Stimulated activated naive CD8-positive, alpha-beta T cell treated with anti-CD3 and anti-CD28 coated beads, Interleukin-15, amount 100 ng/mL, for 72 hours (primary cell): ENCODE data around the gene DOCK8.
A peak's percentile ranks its signal among the peaks of the same experiment; 100 is the strongest.
"Not testable (repeated sequence)": the region's sequence is repeated elsewhere in the genome, so short reads cannot be mapped to it uniquely, and the experiment has no call there.

Experiments
- ATAC-seq: fragments of 150-1000 bp; cut with Tn5 transposase; 2 replicates; pipeline ENCODE4 v1.10.0; 2021; ENCODE audit warnings: mild to moderate bottlenecking, moderate library complexity
- DNase-seq, 2 donors: peaks; one replicate each; pipeline ENCODE4 v3.0.0; 2021 to 2022
- H3K27ac Mint-ChIP-seq, 2 donors: one replicate each; pipeline ENCODE4 v1.8.0; 2022; ENCODE audit warnings: mild to moderate bottlenecking in 2 of 2, mixed read lengths in 2 of 2, moderate library complexity in 2 of 2
- H3K27me3 Mint-ChIP-seq: one replicate; pipeline ENCODE4 v1.8.0; 2022; ENCODE audit warnings: mixed read lengths
- H3K4me1 Mint-ChIP-seq: one replicate; pipeline ENCODE4 v1.8.0; 2022; ENCODE audit warnings: mild to moderate bottlenecking, mixed read lengths
- H3K4me3 Mint-ChIP-seq, 2 donors: one replicate each; pipeline ENCODE4 v1.8.0; 2022; ENCODE audit warnings: mild to moderate bottlenecking in 2 of 2, mixed read lengths in 2 of 2, moderate library complexity in 1 of 2
- H3K9me3 Mint-ChIP-seq, 2 donors: one replicate each; pipeline ENCODE4 v1.8.0; 2022; ENCODE audit warnings: mixed read lengths in 2 of 2

The DOCK8 gene

GRCh38 chr9:219670-220365, 5.2 kb downstream of the DOCK8 start:
- peaks cover 17% of the 10 kb centered on the region for H3K27me3 Mint-ChIP-seq
- H3K9me3 Mint-ChIP-seq, result no peaks in the 10 kb centered on the region
- ATAC-seq (no peak), DNase-seq (no peak)
- H3K4me3 Mint-ChIP-seq, result no peak overlapping the region
- peaks cover 23% of the 10 kb centered on the region for H3K4me1 Mint-ChIP-seq
- H3K27ac Mint-ChIP-seq, result no peak overlapping the region

GRCh38 chr9:221989-222776, 7.5 kb downstream of the DOCK8 start:
- Mint-ChIP-seq H3K4me3 (no peak overlapping the region), H3K4me1 (peaks cover 13% of the 10 kb centered on the region), H3K27me3 (peaks cover 5% of the 10 kb centered on the region), H3K9me3 (no peaks in the 10 kb centered on the region), H3K27ac (no peak overlapping the region)
- no peak for ATAC-seq
- DNase-seq, result no peak

GRCh38 chr9:223152-223551, 8.5 kb downstream of the DOCK8 start:
- Mint-ChIP-seq H3K4me3 (no peak overlapping the region), H3K27me3 (no peaks in the 10 kb centered on the region), H3K9me3 (no peaks in the 10 kb centered on the region), H3K27ac (no peak overlapping the region), H3K4me1 (peaks cover 13% of the 10 kb centered on the region)
- no peak for ATAC-seq
- DNase-seq, result no peak

GRCh38 chr9:224026-224425, 9.4 kb downstream of the DOCK8 start:
- ATAC-seq, result no peak
- Mint-ChIP-seq H3K9me3 (no peaks in the 10 kb centered on the region), H3K4me3 (no peak overlapping the region), H3K4me1 (peaks cover 13% of the 10 kb centered on the region), H3K27ac (no peak overlapping the region), H3K27me3 (no peaks in the 10 kb centered on the region)
- no peak for DNase-seq

- DNase-seq, result no peak
- H3K9me3 Mint-ChIP-seq, result no peaks in the 10 kb centered on the region
- H3K27ac Mint-ChIP-seq, result no peak overlapping the region
- H3K4me1 Mint-ChIP-seq, result peaks cover 13% of the 10 kb centered on the region
- H3K4me3 Mint-ChIP-seq, result no peak overlapping the region
- no peaks in the 10 kb centered on the region for H3K27me3 Mint-ChIP-seq
- ATAC-seq, result peak; percentile 31
These were observed 10.2 kb downstream of the DOCK8 start for GRCh38 chr9:224582-225520.

- Mint-ChIP-seq H3K27me3 (no peaks in the 10 kb centered on the region), H3K27ac (no peak overlapping the region), H3K9me3 (no peaks in the 10 kb centered on the region), H3K4me3 (no peak overlapping the region), H3K4me1 (peaks cover 2% of the 10 kb centered on the region)
- DNase-seq (no peak), ATAC-seq (no peak)
These were observed 13.2 kb downstream of the DOCK8 start for GRCh38 chr9:227860-228259.

GRCh38 chr9:228929-229695, 14.4 kb downstream of the DOCK8 start:
- Mint-ChIP-seq H3K9me3 (peaks cover 0 to 4% of the 10 kb centered on the region in 2 donors), H3K27me3 (no peaks in the 10 kb centered on the region), H3K4me3 (no peak overlapping the region), H3K27ac (no peak overlapping the region), H3K4me1 (no peaks in the 10 kb centered on the region)
- ATAC-seq, result no peak
- no peak for DNase-seq

GRCh38 chr9:231625-232024, 17.0 kb downstream of the DOCK8 start:
- not testable (repeated sequence) for H3K27me3 Mint-ChIP-seq, DNase-seq, ATAC-seq, H3K27ac Mint-ChIP-seq, H3K4me1 Mint-ChIP-seq, H3K4me3 Mint-ChIP-seq
- peaks cover 7 to 20% of the 10 kb centered on the region in 2 donors for H3K9me3 Mint-ChIP-seq

GRCh38 chr9:233708-234107, 19.0 kb downstream of the DOCK8 start:
- H3K27me3 Mint-ChIP-seq, DNase-seq, H3K27ac Mint-ChIP-seq, H3K4me3 Mint-ChIP-seq, ATAC-seq: not testable (repeated sequence)
- H3K9me3 Mint-ChIP-seq, result peaks cover 12 to 25% of the 10 kb centered on the region in 2 donors
- peaks cover 21% of the 10 kb centered on the region for H3K4me1 Mint-ChIP-seq

GRCh38 chr9:237141-237857, 22.6 kb downstream of the DOCK8 start:
- ATAC-seq (no peak), DNase-seq (no peak)
- no peak overlapping the region for H3K4me3 Mint-ChIP-seq

GRCh38 chr9:237858-238345, 23.2 kb downstream of the DOCK8 start:
- ATAC-seq (no peak), DNase-seq (no peak)
- Mint-ChIP-seq H3K27me3 (no peaks in the 10 kb centered on the region), H3K4me1 (peaks cover 33% of the 10 kb centered on the region), H3K27ac (peak overlapping the region in 1 of 2 donors; percentile 35), H3K4me3 (peak overlapping the region in 1 of 2 donors; percentile 46), H3K9me3 (peaks cover 12 to 25% of the 10 kb centered on the region in 2 donors)

More at GRCh38 chr9:237141-237857, 22.6 kb downstream of the DOCK8 start:
- peaks cover 27% of the 10 kb centered on the region for H3K4me1 Mint-ChIP-seq
- H3K9me3 Mint-ChIP-seq, result peaks cover 12 to 25% of the 10 kb centered on the region in 2 donors
- peak overlapping the region in 1 of 2 donors; percentile 91 for H3K27ac Mint-ChIP-seq
- no peaks in the 10 kb centered on the region for H3K27me3 Mint-ChIP-seq

GRCh38 chr9:242461-243080, 27.9 kb downstream of the DOCK8 start:
- Mint-ChIP-seq H3K9me3 (no peaks in the 10 kb centered on the region), H3K27ac (no peak overlapping the region), H3K4me1 (peaks cover 23% of the 10 kb centered on the region), H3K4me3 (no peak overlapping the region), H3K27me3 (no peaks in the 10 kb centered on the region)
- no peak for DNase-seq
- peak; percentile 80 for ATAC-seq

GRCh38 chr9:248278-248961, 33.8 kb downstream of the DOCK8 start:
- no peak overlapping the region for H3K4me3 Mint-ChIP-seq
- ATAC-seq (peak; percentile 92), DNase-seq (peak in 1 of 2 donors; percentile 16)
- H3K27ac Mint-ChIP-seq, result peak overlapping the region in 1 of 2 donors; percentile 60
- H3K9me3 Mint-ChIP-seq, result no peaks in the 10 kb centered on the region
- peaks cover 16% of the 10 kb centered on the region for H3K4me1 Mint-ChIP-seq
- no peaks in the 10 kb centered on the region for H3K27me3 Mint-ChIP-seq
